Endometrial microvascular endothelial cells (primary cell): ENCODE measurements around the gene ZNF808. TPM values are rescaled to one million over a fixed set of nuclear protein-coding genes. Genes with fewer than 3 reads are reported as not detected.
"Not testable (repeated sequence)": the region's sequence is repeated elsewhere in the genome, so short reads cannot be mapped to it uniquely, and the experiment has no call there.

Experiments used
- in situ Hi-C: cut with HindIII; loops from 2 replicates; pipeline ENCODE4 v1.10.0; 2017; ENCODE audit warnings: low sequenced_read_pairs, low pct_unique_long_range_greater_than_20kb; ENCODE audit errors: inconsistent ontology term
- total RNA-seq: library from RNA; depleted of rRNA; stranded (reverse); fragments of >200 nt; gene quantifications from one replicate; pipeline ENCODE4 v1.2.3, GENCODE V29; 2015; ENCODE audit errors: inconsistent ontology term

The ZNF808 gene
- total RNA-seq, 1 donor from 2014 or later: 6.9 TPM

- in situ Hi-C loops: no loop called here
These were observed 6.4 kb downstream of the ZNF808 start for GRCh38 chr19:52533901-52534300.

GRCh38 chr19:52535385-52535770, 7.9 kb downstream of the ZNF808 start:
- in situ Hi-C loops: not testable (repeated sequence)

- in situ Hi-C loops: no loop called here
These were observed 8.4 kb downstream of the ZNF808 start for GRCh38 chr19:52535771-52536447.

GRCh38 chr19:52536448-52536800, 9.0 kb downstream of the ZNF808 start:
- in situ Hi-C loops: no loop called here

GRCh38 chr19:52538815-52539214, 11.3 kb downstream of the ZNF808 start:
- in situ Hi-C loops: not testable (repeated sequence)

GRCh38 chr19:52541176-52541575, 13.7 kb downstream of the ZNF808 start:
- in situ Hi-C loops: not testable (repeated sequence)

GRCh38 chr19:52541608-52542007, 14.1 kb downstream of the ZNF808 start:
- in situ Hi-C loops: no loop called here

- in situ Hi-C loops: not testable (repeated sequence)
These were observed 15.1 kb downstream of the ZNF808 start for GRCh38 chr19:52542541-52542940.

GRCh38 chr19:52542984-52543664, 15.7 kb downstream of the ZNF808 start:
- in situ Hi-C loops: no loop called here

- in situ Hi-C loops: no loop called here
These were observed 26.9 kb downstream of the ZNF808 start for GRCh38 chr19:52554216-52554971.

- in situ Hi-C loops: no loop called here
These were observed 29.9 kb downstream of the ZNF808 start for GRCh38 chr19:52557231-52557995.

- in situ Hi-C loops: not testable (repeated sequence)
These were observed 31.4 kb downstream of the ZNF808 start for GRCh38 chr19:52558732-52559445.

GRCh38 chr19:52561611-52562010, 34.1 kb downstream of the ZNF808 start:
- in situ Hi-C loops: not testable (repeated sequence)

- in situ Hi-C loops: no loop called here
These were observed 38.7 kb downstream of the ZNF808 start for GRCh38 chr19:52566121-52566520.

GRCh38 chr19:52566588-52566987, 39.1 kb downstream of the ZNF808 start:
- in situ Hi-C loops: no loop called here

- in situ Hi-C loops: no loop called here
These were observed 40.5 kb downstream of the ZNF808 start for GRCh38 chr19:52567921-52568320.

GRCh38 chr19:52569638-52569999, 42.2 kb downstream of the ZNF808 start:
- in situ Hi-C loops: not testable (repeated sequence)

- in situ Hi-C loops: no loop called here
These were observed 42.8 kb downstream of the ZNF808 start, which contains the start of gene ZNF701 for GRCh38 chr19:52570000-52570861. ZNF701 (plus strand) TSS chr19:52570287; CDS start chr19:52574148, 3,861 bp downstream.
